HAP-1 (cell line): ENCODE measurements around the gene IFRD2.

Source experiments
- DNase-seq, 2 experiments: peaks; one replicate each; pipeline ENCODE4 v3.0.0-alpha.2; 2016 to 2020; ENCODE audit warnings: low spot score in 2 of 2
- H3K27me3 ChIP-seq: fragments of 250-450 bp; sonication (Bioruptor Pico); 2 replicates; pipeline ENCODE4 v1.5.1; 2020; ENCODE audit warnings: low read depth, mild to moderate bottlenecking, moderate library complexity
- H3K36me3 ChIP-seq: fragments of 250-450 bp; sonication (Bioruptor Pico); replicated peaks from 2 replicates; pipeline ENCODE4 v1.5.1; 2020; ENCODE audit warnings: mild to moderate bottlenecking
- H3K4me1 ChIP-seq: fragments of 250-450 bp; sonication (Bioruptor Pico); 2 replicates; pipeline ENCODE4 v1.5.1; 2020; ENCODE audit warnings: mild to moderate bottlenecking
- H3K4me3 ChIP-seq: fragments of 250-450 bp; sonication (Bioruptor Pico); 2 replicates; pipeline ENCODE4 v1.5.1; 2020; ENCODE audit warnings: mild to moderate bottlenecking, moderate library complexity
- H3K9me3 ChIP-seq: fragments of 250-450 bp; sonication (Bioruptor Pico); 2 replicates; pipeline ENCODE4 v1.5.1; 2020; ENCODE audit warnings: mild to moderate bottlenecking, moderate library complexity
- in situ Hi-C: fragments of 300-500 bp; cut with MboI; formaldehyde crosslinking; loops from 3 replicates; pipeline ENCODE4 v1.14.3; 2020; ENCODE audit warnings: low sequenced_read_pairs, inconsistent platforms, mixed read lengths

IFRD2 gene

DNA sequence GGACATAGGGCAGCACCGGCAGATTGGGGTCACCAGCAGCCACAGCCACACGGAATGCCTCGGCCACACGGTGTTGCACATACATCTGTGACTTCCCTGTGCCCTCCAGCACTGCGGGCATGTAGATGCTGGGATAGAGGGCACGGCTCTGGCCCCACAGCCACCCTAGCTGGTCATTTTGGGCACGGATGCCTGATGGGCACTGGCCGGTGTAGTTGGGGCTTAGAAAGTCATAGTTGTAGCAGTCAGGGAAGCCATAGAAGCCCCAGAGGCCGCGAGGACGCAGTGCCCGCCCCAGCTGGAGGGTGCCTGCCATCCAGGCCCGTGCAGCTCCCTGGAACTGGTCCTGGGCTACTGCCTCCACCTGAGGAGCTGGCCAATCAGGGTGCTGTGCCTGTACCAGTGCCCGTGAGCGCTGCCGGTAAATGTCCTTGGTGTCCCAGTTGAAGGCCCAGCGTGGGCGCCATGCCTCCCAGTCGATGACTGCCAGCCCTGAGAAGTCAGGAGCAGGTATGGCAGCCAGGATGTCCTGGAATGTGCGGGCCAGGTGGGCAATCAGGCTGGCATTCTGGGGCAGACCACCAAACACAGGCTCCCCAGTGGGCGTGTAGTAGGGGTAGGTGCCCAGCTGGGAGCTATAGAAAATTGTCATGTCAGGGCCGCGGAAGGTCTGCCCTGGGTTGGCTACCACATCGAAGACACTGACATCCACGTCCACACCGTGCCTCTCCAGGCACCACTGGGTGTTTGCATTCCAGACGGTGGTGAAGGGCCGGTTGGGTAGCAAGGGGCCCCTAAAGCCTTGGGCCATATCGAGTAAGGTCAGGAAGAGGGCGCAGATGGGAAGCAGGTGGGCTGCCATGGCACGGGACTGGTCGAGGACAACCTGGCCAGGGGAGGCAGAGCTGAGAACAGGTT is 10.1 kb upstream of the IFRD2 start:
- Histone ChIP-seq H3K4me3 (no peak overlapping the region), H3K27me3 (no peaks in the 10 kb centered on the region), H3K36me3 (no peaks in the 10 kb centered on the region), H3K4me1 (peaks cover 12% of the 10 kb centered on the region), H3K9me3 (peaks cover 11% of the 10 kb centered on the region)
- in situ Hi-C loops: no loop called here
- no peak for DNase-seq

DNA sequence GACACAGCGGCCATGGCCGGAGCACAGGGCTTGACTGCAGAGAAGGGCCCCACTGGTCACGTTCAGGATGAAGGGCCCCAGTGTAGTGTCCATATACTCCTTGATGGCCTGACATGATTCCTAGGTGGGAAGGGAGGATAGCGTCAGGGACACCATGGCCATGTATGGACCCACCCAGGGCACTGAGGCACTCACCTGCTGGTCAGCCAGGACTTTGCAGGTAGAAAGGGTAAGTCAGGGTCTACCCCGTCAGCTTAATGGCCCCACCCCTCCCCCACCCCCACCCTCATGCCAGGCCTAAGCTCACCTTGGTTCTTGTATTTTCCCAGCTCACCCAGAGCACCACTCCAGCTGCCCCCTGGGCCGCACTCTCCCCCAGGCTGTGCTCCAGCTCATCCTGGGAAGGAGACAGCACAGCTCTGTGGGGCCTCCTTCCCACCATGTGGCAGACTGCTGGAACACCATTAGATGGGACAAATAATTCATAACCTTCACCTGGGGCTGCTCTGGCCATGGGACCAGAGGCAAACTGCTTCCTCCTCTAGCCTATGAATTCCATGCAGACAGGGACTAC is 8.5 kb upstream of the IFRD2 start:
- in situ Hi-C loops: no loop called here

DNA sequence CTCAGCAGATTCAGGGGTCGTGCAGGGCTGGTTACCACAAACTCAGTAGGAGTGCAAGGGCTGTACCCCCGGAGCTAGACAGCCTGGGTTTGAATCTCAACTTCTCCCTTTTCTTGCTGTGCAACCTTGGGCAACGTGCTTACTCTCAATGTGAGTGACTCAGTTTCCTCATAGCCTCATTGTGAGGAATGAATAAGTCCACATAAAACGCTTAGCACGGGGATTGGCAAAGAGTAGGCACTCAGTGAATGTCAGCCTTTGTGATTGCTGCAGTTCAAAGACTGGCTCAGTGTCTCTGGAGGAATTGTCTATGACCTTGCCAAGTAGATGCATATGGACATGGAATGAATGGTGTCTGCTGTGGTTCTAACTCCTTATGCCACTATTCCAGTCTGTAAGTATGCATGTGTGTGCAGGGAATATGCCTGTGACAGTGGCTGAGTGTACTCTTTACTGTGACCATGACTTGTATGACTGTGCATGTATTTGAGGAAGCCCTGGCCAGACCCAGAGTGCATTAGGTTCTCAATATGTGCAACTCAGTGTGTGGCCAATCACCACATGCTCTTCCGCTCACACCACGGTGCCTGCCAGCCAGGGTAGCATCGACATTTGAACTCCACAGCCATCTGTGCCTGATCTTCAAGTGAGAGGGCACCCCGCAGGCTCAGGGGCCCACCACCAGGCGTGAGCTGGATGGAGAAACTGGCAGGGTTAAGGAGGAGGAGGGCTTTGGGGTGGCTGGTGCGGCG is 7.9 kb upstream of the IFRD2 start:
- H3K36me3 ChIP-seq: no peaks in the 10 kb centered on the region
- peaks cover 12% of the 10 kb centered on the region for H3K4me1 ChIP-seq
- H3K9me3 ChIP-seq: no peaks in the 10 kb centered on the region
- peak overlapping the region; percentile 75 for H3K4me3 ChIP-seq
- no peaks in the 10 kb centered on the region for H3K27me3 ChIP-seq
- no peak for DNase-seq
- in situ Hi-C loops: no loop called here

More for the DNA sequence above, 8.5 kb upstream of the IFRD2 start:
- Histone ChIP-seq H3K4me1 (peaks cover 12% of the 10 kb centered on the region), H3K27me3 (no peaks in the 10 kb centered on the region), H3K4me3 (no peak overlapping the region), H3K36me3 (no peaks in the 10 kb centered on the region), H3K9me3 (no peaks in the 10 kb centered on the region)
- no peak for DNase-seq

DNA sequence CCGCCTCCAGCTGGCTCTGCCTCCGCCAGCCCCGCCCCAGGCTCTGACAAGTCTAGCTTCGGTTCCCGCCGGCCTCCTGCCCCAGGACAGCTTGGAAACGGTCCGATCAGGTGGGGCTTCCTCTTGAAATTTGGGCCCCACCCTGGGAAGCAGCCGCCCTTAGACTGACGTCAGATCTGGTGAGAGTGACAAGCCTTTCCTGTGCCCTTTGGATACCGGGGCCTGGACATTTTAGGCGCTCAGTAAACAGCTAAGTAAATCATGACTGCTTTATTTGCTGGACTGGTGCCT is 7.4 kb upstream of the IFRD2 start:
- H3K4me3 ChIP-seq: peak overlapping the region; percentile 75
- H3K27me3 ChIP-seq: no peaks in the 10 kb centered on the region
- H3K4me1 ChIP-seq: peaks cover 12% of the 10 kb centered on the region
- H3K9me3 ChIP-seq: no peaks in the 10 kb centered on the region
- in situ Hi-C loops: no loop called here
- H3K36me3 ChIP-seq: no peaks in the 10 kb centered on the region
- no peak for DNase-seq

DNA sequence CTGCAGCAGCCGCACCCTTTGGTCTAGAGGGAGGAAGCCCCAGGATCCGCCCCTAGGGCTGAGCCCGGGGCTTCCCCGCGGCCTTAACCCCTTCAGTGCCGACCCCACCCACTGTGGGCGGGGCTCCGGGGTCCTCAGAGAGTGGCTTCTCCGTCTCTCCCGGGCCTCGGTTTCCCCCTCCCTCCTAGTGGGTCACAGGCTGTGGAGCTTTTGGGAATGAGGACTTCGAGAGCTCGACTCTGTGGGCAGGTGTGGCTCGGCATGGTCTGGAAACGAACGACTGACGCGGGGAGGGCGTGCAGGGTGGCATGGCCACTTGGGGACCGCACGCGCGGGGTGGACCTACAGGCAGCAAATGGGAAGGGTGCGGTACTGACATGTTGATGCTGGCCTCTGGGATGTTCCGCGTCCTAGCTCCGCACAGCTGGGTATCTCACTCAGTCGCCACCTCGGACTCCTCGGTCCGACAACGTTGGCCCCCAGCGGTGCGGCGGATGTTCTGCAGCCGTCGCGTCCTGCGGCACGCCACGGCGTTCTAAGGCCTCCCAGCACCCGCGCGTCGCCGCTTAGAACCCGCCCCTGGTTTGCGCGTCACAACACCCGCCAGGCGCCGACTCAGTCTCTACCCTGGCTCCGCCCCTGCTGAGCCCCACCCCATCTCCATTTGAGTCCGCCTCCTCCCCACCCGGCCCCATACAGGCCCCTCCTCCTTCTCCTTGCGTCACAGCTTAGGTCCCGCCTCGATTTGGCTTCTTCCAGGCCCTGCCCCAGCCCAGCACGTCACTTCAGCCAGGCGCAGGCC is 6.8 kb upstream of the IFRD2 start, which contains the start of the genes HYAL3 and NAA80:
HYAL3 (minus strand) TSS at position 570 of the 802 bp plus-strand sequence. CDS start 3,803 bp downstream, outside the sequence.
NAA80 (minus strand) TSS at position 570 of the 802 bp plus-strand sequence. CDS start 1,942 bp downstream, outside the sequence.
- Histone ChIP-seq H3K27me3 (no peaks in the 10 kb centered on the region), H3K4me1 (peaks cover 12% of the 10 kb centered on the region), H3K4me3 (peak within 1 kb of the TSS; percentile 75), H3K36me3 (no peaks in the 10 kb centered on the region), H3K9me3 (no peaks in the 10 kb centered on the region)
- in situ Hi-C loops: no loop called here
- peak; percentile 97 to 100 for DNase-seq

DNA sequence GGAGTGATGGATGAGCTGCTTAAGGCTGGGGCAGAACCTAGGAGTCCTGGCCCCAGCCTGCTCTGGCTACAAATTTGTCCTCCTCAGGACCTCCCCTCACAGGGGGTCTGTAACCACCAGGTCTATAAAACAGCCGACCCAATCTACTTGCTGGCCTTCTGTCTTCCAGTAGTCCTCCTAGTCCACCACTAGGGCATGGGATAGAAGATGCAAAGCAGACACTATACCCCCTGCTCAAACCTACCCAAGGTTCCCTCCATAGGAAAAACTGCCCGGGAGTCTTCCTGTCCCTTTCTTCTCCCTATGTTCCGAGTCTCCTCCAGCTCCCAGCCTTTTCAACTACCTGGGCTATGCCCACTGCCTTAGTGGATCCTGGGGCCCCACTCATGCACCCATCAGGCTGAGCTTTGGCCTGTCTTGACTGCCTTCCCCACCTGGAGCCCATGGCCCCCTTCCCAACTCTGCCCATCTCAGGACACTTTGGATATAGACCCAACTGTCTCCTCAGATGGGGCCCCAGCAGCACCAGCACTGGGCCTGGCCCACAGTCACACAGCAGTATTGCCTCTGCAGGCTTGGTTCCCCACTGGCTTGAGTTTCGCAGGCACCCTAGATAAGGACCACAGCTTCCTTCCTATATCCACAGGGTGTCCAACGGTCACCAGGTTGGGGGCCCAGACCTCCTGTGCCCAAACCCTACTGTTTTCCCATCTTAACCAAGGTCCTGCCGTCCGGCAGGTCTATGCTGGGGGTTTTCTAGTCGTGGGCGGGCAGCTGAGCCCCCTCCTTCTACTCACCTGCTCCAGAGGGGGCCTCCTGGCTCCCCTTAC is 5.9 kb upstream of the IFRD2 start:
- Histone ChIP-seq H3K4me1 (peaks cover 12% of the 10 kb centered on the region), H3K36me3 (no peaks in the 10 kb centered on the region), H3K27me3 (no peaks in the 10 kb centered on the region), H3K9me3 (no peaks in the 10 kb centered on the region), H3K4me3 (peak overlapping the region; percentile 75)
- DNase-seq: no peak
- in situ Hi-C loops: no loop called here

DNA sequence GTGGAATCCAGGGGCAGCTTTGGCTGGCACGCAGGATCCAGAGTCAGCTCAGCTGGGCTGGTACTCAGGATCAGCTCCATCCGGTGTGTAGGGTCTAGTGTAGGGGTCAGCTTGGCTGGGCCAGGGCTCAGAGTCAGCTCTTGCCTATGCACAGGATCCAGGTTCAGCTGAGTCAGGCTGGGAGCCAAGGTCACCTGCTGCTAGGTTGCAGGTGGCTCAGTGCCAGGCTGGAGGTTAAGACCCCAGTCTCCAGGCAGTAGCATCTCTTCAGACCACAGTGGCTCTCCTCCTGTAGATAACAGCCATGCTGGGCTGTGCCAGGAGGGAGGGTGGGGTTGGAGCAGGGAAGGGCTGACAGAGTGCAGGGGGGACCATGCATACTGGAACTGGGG is 5.2 kb upstream of the IFRD2 start:
- no peak overlapping the region for H3K4me3 ChIP-seq
- peaks cover 17% of the 10 kb centered on the region for H3K4me1 ChIP-seq
- DNase-seq: no peak
- H3K9me3 ChIP-seq: no peaks in the 10 kb centered on the region
- H3K27me3 ChIP-seq: no peaks in the 10 kb centered on the region
- in situ Hi-C loops: no loop called here
- H3K36me3 ChIP-seq: no peaks in the 10 kb centered on the region

DNA sequence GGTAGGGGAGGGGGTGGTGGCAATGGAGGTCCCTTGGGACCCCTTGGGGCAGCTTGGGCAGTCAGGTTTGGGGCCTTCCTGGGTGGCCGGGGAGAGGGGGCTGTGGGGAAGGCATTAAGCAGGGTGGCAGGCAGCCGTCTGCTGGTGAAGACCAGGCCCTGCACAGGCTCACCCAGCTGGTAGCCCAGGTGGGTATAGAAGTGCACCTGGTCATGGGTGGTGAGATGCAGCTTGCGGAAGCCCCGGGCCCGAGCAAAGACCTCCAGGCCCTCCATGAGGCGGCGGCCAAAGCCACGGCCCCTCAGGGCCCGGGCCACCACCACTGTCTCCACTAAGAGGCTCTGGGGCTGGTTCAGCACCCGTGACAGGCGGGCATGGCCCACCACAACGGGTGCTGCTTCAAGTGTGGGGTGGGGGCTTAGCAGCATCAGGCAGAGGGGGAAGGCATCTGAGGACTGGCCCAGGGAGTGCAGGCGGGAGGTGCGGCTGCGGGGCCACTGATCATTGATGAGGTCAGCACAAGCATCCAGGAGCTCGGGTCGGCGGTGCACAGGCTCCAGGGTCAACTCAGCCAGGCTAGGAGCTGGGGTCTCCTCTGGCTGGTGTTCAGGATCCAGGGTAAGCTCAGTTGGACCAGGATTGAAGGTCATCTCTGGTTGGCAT is 4.6 kb upstream of the IFRD2 start:
- DNase-seq: no peak
- Histone ChIP-seq H3K27me3 (no peaks in the 10 kb centered on the region), H3K4me3 (no peak overlapping the region), H3K9me3 (no peaks in the 10 kb centered on the region), H3K36me3 (peaks cover under 1% of the 10 kb centered on the region; the same call in 1 of the 2 replicates), H3K4me1 (peaks cover 17% of the 10 kb centered on the region)
- in situ Hi-C loops: no loop called here

DNA sequence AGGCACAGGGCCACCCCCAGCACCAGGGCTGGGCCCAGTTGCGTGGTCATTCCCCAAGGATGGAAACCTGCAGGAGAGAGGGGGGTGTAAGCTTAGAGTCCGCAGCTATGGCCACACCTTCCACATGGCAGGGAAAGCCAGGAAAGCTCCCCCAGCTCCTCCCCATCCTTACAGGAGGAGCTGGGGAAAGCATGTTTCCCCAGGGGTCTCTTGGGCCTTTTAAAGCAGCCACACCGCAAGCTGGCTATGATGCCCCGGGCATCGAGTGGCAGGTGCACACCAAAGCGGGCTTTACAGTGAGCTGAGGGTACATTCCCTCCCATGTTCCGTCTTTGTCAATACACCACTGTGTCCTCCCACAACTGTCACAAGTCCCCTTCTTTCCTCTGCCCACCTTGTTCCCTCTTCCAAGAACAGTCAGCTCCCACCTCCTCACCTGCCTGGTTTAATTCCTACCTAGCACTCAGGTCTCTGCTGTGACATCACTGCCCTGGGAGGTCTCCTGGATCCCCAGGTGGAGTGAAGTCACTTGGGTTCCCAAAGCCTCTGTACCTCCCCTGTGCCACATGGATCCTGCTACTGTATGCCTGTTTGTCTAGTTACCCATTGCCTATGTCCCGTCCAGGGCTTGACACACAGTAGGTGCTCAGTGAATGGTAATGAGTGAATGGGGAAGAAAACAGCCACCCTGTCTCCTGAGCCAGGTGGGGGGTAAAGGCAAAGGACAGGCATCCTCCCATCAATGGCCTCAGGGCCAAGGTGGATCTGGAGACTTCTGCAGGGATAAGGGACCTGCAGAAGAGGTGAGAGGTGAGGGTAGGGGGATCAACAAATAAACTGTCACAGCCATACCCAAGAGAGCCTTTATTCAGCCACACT is 3.6 kb upstream of the IFRD2 start:
- H3K36me3 ChIP-seq: peaks cover 4% of the 10 kb centered on the region
- H3K4me3 ChIP-seq: no peak overlapping the region
- no peaks in the 10 kb centered on the region for H3K27me3 ChIP-seq
- H3K4me1 ChIP-seq: peaks cover 17% of the 10 kb centered on the region
- in situ Hi-C loops: no loop called here
- H3K9me3 ChIP-seq: no peaks in the 10 kb centered on the region
- no peak for DNase-seq

DNA sequence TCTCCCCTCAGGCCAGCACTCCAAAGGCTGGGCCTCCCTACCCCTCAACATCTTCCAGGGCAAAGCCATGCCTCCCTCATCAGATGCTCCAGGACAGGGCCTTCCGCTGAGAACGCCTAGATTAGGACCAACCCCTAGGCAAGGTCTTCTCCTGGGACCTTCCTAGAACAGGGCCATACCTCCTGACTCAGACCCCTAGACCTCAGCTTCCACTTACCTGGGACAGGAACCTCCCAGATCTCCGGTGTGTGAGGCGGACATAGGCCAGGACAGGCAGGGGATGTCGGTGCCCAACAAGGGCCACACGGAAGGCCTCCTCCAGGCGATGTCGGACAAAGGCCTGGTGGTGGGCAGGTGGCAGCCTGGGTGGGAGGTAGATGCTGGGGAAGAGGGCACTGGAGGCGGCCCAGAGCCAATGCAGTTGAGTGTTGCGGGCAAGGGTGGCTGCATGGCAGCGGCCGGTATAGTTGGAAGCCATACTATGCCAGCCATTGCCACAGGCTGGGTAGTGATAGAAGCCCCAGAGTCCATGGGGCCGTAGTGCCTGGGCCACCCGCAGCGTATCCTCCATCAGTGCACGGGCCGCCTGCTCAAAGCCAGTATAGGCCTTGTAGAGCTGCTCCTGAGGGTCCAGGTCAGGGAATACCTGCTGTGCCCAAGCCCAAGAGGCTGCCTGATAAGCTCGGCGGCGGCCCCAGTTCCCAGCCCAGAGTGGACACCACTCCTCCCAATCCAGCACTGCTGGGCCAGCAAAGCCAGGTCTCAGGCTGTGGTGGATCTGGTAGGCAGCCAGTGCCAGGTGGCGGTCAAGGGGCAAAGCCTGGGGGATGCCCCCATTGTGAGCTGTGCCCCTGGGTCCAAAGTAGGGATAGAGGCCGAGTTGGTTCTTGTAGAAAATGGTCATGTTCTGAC is 2.5 kb upstream of the IFRD2 start:
- Histone ChIP-seq H3K9me3 (no peaks in the 10 kb centered on the region), H3K27me3 (no peaks in the 10 kb centered on the region), H3K4me1 (peaks cover 9% of the 10 kb centered on the region), H3K36me3 (peaks cover 13% of the 10 kb centered on the region), H3K4me3 (no peak overlapping the region)
- no peak for DNase-seq
- in situ Hi-C loops: loop anchor here (5.0 kb wide), 1 partner anchor 33 kb away; the partner anchor contains the start of gene TUSC2

DNA sequence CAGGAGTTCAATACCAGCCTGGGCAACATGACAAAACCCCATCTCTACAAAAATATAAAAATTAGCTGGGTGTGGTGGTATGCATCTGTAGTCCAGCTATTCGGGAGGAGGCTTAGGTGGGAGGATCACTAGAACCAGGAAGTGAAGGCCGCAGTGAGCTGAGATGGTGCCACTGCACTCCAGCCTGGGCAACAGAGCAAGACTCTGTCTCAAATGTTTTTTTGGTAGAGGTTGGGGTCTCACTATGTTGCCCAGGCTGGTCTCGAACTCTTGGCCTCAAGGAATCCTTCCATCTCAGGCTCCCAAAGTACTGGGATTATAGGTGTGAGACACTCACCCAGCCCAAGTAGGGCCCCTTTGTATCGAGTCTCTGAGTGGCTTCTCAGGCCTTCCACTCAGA is 1.9 kb upstream of the IFRD2 start:
- Histone ChIP-seq H3K27me3 (no peaks in the 10 kb centered on the region), H3K4me3 (no peak overlapping the region), H3K4me1 (peaks cover 9% of the 10 kb centered on the region), H3K36me3 (peaks cover 19% of the 10 kb centered on the region), H3K9me3 (no peaks in the 10 kb centered on the region)
- in situ Hi-C loops: loop anchor here (5.0 kb wide), 1 partner anchor 33 kb away; the partner anchor contains the start of gene TUSC2
- DNase-seq: no peak
